GM12891 (cell line): ENCODE data around the gene ELFN1.

Experiments
- PAX5 ChIP-seq: IDR thresholded peaks from 2 replicates; pipeline ENCODE4 v1.6.1; 2011; ENCODE audit warnings: low read length, moderate library complexity, mild to moderate bottlenecking; ENCODE audit not compliant: insufficient read depth, severe bottlenecking
- POLR2A ChIP-seq: IDR thresholded peaks from 2 replicates; pipeline ENCODE4 v1.6.1; 2011; ENCODE audit warnings: low read depth, low read length, control low read depth
- POLR2AphosphoS5 ChIP-seq: IDR thresholded peaks from 2 replicates; pipeline ENCODE4 v1.6.1; 2011; ENCODE audit warnings: low read depth, low read length, control low read depth
- POU2F2 ChIP-seq: IDR thresholded peaks from 2 replicates; pipeline ENCODE4 v1.6.1; 2011; ENCODE audit warnings: low read depth, mild to moderate bottlenecking, control low read depth, low read length, moderate library complexity
- SPI1 ChIP-seq: IDR thresholded peaks from 2 replicates; pipeline ENCODE4 v1.6.1; 2011; ENCODE audit warnings: low read depth, low read length, control low read depth
- TAF1 ChIP-seq: IDR thresholded peaks from 2 replicates; pipeline ENCODE4 v1.6.1; 2011; ENCODE audit warnings: low read depth, low read length, control low read depth

GRCh38 chr7:1650363-1651030 is 19.6 kb upstream of the ELFN1 start:
- TF ChIP-seq POLR2A, result no peak
- TF ChIP-seq POLR2AphosphoS5, result no peak
- TF ChIP-seq TAF1, result no peak
- no peak for TF ChIP-seq SPI1
- no peak for TF ChIP-seq POU2F2
- no peak for TF ChIP-seq PAX5
